BE2C (cell line): ENCODE results near the gene SVBP.

ENCODE experiments used
- DNase-seq: peaks from one replicate; pipeline ENCODE4 v3.0.0-alpha.2; 2020
- H3K27me3 ChIP-seq: fragments of 250-450 bp; sonication (Bioruptor Pico); 2 replicates; pipeline ENCODE4 v1.5.1; 2020; ENCODE audit warnings: mild to moderate bottlenecking
- H3K36me3 ChIP-seq: fragments of 250-450 bp; sonication (Bioruptor Pico); 2 replicates; pipeline ENCODE4 v1.5.1; 2020; ENCODE audit warnings: mild to moderate bottlenecking
- H3K4me1 ChIP-seq: fragments of 250-450 bp; sonication (Bioruptor Pico); 2 replicates; pipeline ENCODE4 v1.5.1; 2020
- H3K4me3 ChIP-seq: 2 replicates; pipeline ENCODE4 v1.5.1; 2011; ENCODE audit warnings: low read depth, low read length
- H3K9me3 ChIP-seq: fragments of 250-450 bp; sonication (Bioruptor Pico); 2 replicates; pipeline ENCODE4 v1.5.1; 2020
- CTCF ChIP-seq: IDR thresholded peaks from 2 replicates; pipeline ENCODE4 v1.5.1; 2012; ENCODE audit warnings: mild to moderate bottlenecking, low read depth, low read length

Gene SVBP

GRCh38 chr1:42844592-42845140 lies 27.5 kb upstream of the SVBP start:
- no peaks in the 10 kb centered on the region for H3K36me3 ChIP-seq
- DNase-seq, result no peak
- H3K4me3 ChIP-seq, result no peak overlapping the region
- no peaks in the 10 kb centered on the region for H3K4me1 ChIP-seq
- no peaks in the 10 kb centered on the region for H3K9me3 ChIP-seq
- no peaks in the 10 kb centered on the region for H3K27me3 ChIP-seq
- no peak for TF ChIP-seq CTCF

GRCh38 chr1:42841440-42842147 lies 24.4 kb upstream of the SVBP start:
- TF ChIP-seq CTCF, result no peak
- H3K27me3 ChIP-seq, result no peaks in the 10 kb centered on the region
- no peak overlapping the region for H3K4me3 ChIP-seq
- DNase-seq, result no peak
- H3K9me3 ChIP-seq, result no peaks in the 10 kb centered on the region
- no peaks in the 10 kb centered on the region for H3K4me1 ChIP-seq
- H3K36me3 ChIP-seq, result no peaks in the 10 kb centered on the region

GRCh38 chr1:42841010-42841409 lies 23.8 kb upstream of the SVBP start:
- Histone ChIP-seq H3K4me1 (no peaks in the 10 kb centered on the region), H3K9me3 (no peaks in the 10 kb centered on the region), H3K4me3 (no peak overlapping the region), H3K36me3 (no peaks in the 10 kb centered on the region), H3K27me3 (no peaks in the 10 kb centered on the region)
- TF ChIP-seq CTCF, result no peak
- DNase-seq, result no peak

GRCh38 chr1:42838482-42839190 lies 21.4 kb upstream of the SVBP start:
- Histone ChIP-seq H3K36me3 (no peaks in the 10 kb centered on the region), H3K27me3 (no peaks in the 10 kb centered on the region), H3K4me1 (no peaks in the 10 kb centered on the region), H3K4me3 (no peak overlapping the region), H3K9me3 (no peaks in the 10 kb centered on the region)
- no peak for TF ChIP-seq CTCF
- no peak for DNase-seq

- H3K9me3 ChIP-seq, result no peaks in the 10 kb centered on the region
- no peak for DNase-seq
- no peak for TF ChIP-seq CTCF
- no peaks in the 10 kb centered on the region for H3K27me3 ChIP-seq
- H3K4me1 ChIP-seq, result no peaks in the 10 kb centered on the region
- H3K4me3 ChIP-seq, result no peak overlapping the region
- H3K36me3 ChIP-seq, result no peaks in the 10 kb centered on the region
These were observed 20.5 kb upstream of the SVBP start for GRCh38 chr1:42837709-42838108.

DNA sequence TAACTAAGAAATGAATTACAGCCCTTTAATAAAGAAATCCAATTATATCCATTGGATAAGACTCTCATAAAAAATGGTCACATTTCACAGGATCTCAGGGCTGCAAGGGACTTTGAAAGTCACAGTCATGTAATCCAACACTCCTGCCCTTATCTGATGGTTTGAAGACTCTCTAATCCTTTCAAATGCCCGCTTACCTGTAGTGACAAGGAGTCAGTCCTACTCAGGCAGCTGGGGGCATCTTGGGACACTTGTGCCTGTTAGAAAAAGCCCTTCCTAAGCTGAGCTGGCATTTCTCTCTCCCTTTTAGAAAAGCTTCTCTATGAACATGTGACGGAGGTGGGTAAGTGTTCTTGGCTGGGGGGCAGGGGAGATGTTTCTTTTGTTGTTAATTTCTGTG lies 18.2 kb upstream of the SVBP start:
- no peaks in the 10 kb centered on the region for H3K27me3 ChIP-seq
- H3K4me1 ChIP-seq, result no peaks in the 10 kb centered on the region
- H3K36me3 ChIP-seq, result no peaks in the 10 kb centered on the region
- no peaks in the 10 kb centered on the region for H3K9me3 ChIP-seq
- no peak overlapping the region for H3K4me3 ChIP-seq
- TF ChIP-seq CTCF, result no peak
- no peak for DNase-seq
